Right hindlimb (tissue), 1 donor: ENCODE data around the gene TCEAL4.
"Not testable (repeated sequence)": the region's sequence is repeated elsewhere in the genome, so short reads cannot be mapped to it uniquely, and the experiment has no call there.

ENCODE experiments used
- DNase-seq: peaks from one replicate; pipeline ENCODE4 v3.0.0-alpha.2; 2018

Gene TCEAL4

GRCh38 chrX:103585411-103586313 is at the start of gene TCEAL4:
TCEAL4 (plus strand) TSS chrX:103585515; CDS start chrX:103586676, 1,161 bp downstream.
- DNase-seq, result peak; percentile 59

GRCh38 chrX:103536071-103536470 is 49.2 kb upstream of the TCEAL4 start:
- no peak for DNase-seq

- no peak for DNase-seq
These were observed 48.6 kb upstream of the TCEAL4 start for GRCh38 chrX:103536732-103537131.

- DNase-seq, result no peak
These were observed 47.4 kb upstream of the TCEAL4 start for GRCh38 chrX:103537871-103538387.

- no peak for DNase-seq
These were observed 46.6 kb upstream of the TCEAL4 start for GRCh38 chrX:103538728-103539127.

GRCh38 chrX:103539695-103540094 is 45.6 kb upstream of the TCEAL4 start:
- DNase-seq, result no peak

- DNase-seq, result no peak
These were observed 45.2 kb upstream of the TCEAL4 start for GRCh38 chrX:103540145-103540544.

GRCh38 chrX:103549916-103550315 is 35.4 kb upstream of the TCEAL4 start:
- no peak for DNase-seq

- DNase-seq, result no peak
These were observed 34.8 kb upstream of the TCEAL4 start for GRCh38 chrX:103550415-103551051.

- DNase-seq, result no peak
These were observed 33.1 kb upstream of the TCEAL4 start for GRCh38 chrX:103552236-103552635.

- DNase-seq, result peak; percentile 77
These were observed 30.5 kb upstream of the TCEAL4 start for GRCh38 chrX:103554687-103555424.

- no peak for DNase-seq
These were observed 28.2 kb upstream of the TCEAL4 start for GRCh38 chrX:103556963-103557612.

GRCh38 chrX:103560256-103560655 is 25.1 kb upstream of the TCEAL4 start:
- DNase-seq, result no peak

- no peak for DNase-seq
These were observed 22.5 kb upstream of the TCEAL4 start for GRCh38 chrX:103562801-103563200.

- no peak for DNase-seq
These were observed 20.1 kb upstream of the TCEAL4 start for GRCh38 chrX:103565197-103565596.

- no peak for DNase-seq
These were observed 19.6 kb upstream of the TCEAL4 start for GRCh38 chrX:103565752-103566151.

- DNase-seq, result no peak
These were observed 14.2 kb upstream of the TCEAL4 start for GRCh38 chrX:103571121-103571520.

- DNase-seq, result no peak
These were observed 13.6 kb upstream of the TCEAL4 start for GRCh38 chrX:103571726-103572125.

- DNase-seq, result no peak
These were observed 12.1 kb upstream of the TCEAL4 start for GRCh38 chrX:103573202-103573601.

- DNase-seq, result no peak
These were observed 719 bp upstream of the TCEAL4 start for GRCh38 chrX:103584596-103584995.

GRCh38 chrX:103586314-103586646 is 965 bp downstream of the TCEAL4 start:
- peak; percentile 25 for DNase-seq

- no peak for DNase-seq
These were observed 1.3 kb downstream of the TCEAL4 start for GRCh38 chrX:103586659-103587058.

GRCh38 chrX:103592295-103592694 is 7.0 kb downstream of the TCEAL4 start:
- DNase-seq, result not testable (repeated sequence)
